HG03039 (cell line): ENCODE measurements around the gene XPO1.

Source experiments
- ATAC-seq: cut with Tn5 transposase; IDR thresholded peaks from one replicate; pipeline ENCODE4 v1.9.1; 2021; ENCODE audit warnings: mild to moderate bottlenecking, moderate library complexity; ENCODE audit not compliant: unreplicated experiment

Gene XPO1

GRCh38 chr2:61437170-61437569, 101.0 kb downstream of the XPO1 start:
- no peak for ATAC-seq

GRCh38 chr2:61436092-61436491, 102.1 kb downstream of the XPO1 start:
- no peak for ATAC-seq

GRCh38 chr2:61435291-61435690, 102.9 kb downstream of the XPO1 start:
- no peak for ATAC-seq

- no peak for ATAC-seq
These were observed 103.8 kb downstream of the XPO1 start for GRCh38 chr2:61434314-61434713.

- no peak for ATAC-seq
These were observed 104.5 kb downstream of the XPO1 start for GRCh38 chr2:61433606-61434005.

GRCh38 chr2:61432990-61433389, 105.2 kb downstream of the XPO1 start:
- ATAC-seq, result no peak

- no peak for ATAC-seq
These were observed 106.8 kb downstream of the XPO1 start for GRCh38 chr2:61431345-61431744.
